ENCODE data around the gene PLEKHA7. TPM values are rescaled to one million over a fixed set of nuclear protein-coding genes. Genes with fewer than 3 reads are reported as not detected.
"Not testable (repeated sequence)": the region's sequence is repeated elsewhere in the genome, so short reads cannot be mapped to it uniquely, and the experiment has no call there.

PLEKHA7 gene
- total RNA-seq, 2 experiments from 2014 or later: 1.9 to 2.5 TPM

DNA sequence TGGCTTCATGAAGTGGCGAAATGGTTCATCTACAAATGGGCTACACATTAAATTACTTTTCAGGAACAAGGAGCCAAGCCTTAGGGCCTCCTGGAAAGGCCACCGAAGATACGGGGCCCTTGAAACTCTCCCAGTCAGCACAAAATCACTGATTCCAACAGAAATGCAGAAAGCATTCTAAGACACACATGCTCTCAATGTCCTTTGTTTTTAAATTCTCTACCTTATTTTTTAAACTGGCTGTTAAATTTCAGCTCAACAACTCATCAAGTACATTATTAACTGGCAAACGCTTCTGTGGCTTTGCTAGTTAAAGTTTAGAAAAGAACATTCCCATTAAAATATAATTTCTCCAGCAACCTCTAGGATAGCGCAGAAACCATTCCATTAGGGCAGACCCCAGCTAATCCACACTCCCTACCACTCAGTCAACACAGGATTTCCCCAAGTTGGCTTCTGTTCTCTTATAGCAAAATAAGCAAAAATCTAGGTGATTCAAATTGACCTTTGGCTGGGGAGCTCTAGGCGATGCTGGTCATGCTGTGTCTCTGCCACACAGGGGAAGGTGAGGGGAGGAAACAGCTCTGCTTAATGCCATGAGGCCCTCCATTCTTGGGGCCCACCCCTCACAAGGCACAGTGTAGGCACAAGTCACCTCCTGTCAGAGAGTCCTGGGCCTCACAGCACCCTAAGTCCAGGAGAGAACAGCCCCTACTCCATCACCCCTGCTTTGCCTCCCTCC is 47.1 kb downstream of the PLEKHA7 start:
- Mint-ChIP-seq H3K4me1 (ENCODE audit: low read depth) (peaks cover 5% of the 10 kb centered on the region), H3K36me3 (ENCODE audit: low read depth) (no peaks in the 10 kb centered on the region), H3K4me3 (no peak overlapping the region), H3K9me3 (no peaks in the 10 kb centered on the region), H3K27ac (no peak overlapping the region), H3K27me3 (ENCODE audit: low read depth) (no peaks in the 10 kb centered on the region)
- intact Hi-C loops (cut with micrococcal nuclease): no loop called here
- DNase-seq: no peak
- CTCF ChIA-PET: interaction anchor here (0.6 to 1.4 kb wide), 3 partner anchors 30 to 146 kb away, joined by 3 to 5 read pairs (median 3); no protein-coding TSS in a partner anchor

DNA sequence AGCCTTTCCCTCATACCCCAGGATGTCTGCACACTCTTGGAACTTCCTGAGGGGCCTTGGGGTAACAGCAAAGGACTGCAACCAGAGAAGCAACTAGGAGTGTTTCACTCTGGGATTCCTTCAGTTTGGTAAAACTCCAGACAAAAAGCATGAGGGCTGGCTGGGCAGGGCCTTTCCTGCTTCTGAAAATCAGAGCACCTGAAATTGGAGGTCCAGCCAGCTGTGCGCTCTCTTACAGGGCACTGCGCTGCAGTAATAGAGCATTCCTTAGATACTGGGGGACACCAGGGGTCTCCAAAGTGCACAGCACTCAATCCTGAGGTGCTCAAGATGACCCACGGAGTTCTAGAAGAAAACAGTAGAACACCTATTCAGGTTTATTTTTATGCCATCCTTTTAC is 49.7 kb downstream of the PLEKHA7 start:
- CTCF ChIA-PET: no interaction called here
- peaks cover 5% of the 10 kb centered on the region for H3K4me1 Mint-ChIP-seq (ENCODE audit: low read depth)
- H3K4me3 Mint-ChIP-seq: no peak overlapping the region
- H3K27me3 Mint-ChIP-seq (ENCODE audit: low read depth): no peaks in the 10 kb centered on the region
- intact Hi-C loops (cut with micrococcal nuclease): no loop called here
- DNase-seq: no peak
- H3K36me3 Mint-ChIP-seq (ENCODE audit: low read depth): no peaks in the 10 kb centered on the region
- H3K27ac Mint-ChIP-seq: no peak overlapping the region
- H3K9me3 Mint-ChIP-seq: no peaks in the 10 kb centered on the region

DNA sequence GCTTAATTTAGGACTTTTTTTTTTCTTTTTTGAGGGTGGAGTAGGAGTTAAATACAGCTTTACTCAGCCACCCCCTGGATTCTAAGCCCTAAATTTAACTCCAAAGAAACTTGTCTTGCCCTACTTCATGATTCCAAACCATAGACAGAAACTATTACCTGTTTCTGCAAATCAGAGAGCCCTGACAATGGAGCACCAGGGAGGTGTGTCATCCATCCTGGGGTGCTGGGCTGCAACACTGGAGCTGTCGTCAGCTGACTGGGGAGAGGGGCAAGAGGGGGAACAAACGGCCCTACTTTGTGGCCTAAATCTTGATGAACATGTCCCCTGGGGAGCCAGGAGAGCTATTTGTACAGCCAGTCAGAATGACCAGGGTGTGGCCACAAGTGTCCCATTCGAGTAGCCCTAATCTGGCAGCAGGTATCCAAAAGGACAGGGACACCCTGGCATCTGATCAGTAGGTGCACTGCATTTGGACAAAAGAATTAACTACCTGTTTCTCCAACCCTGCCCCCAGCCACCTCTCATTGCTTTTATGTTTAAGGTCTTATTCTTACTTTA is 50.8 kb downstream of the PLEKHA7 start:
- Mint-ChIP-seq H3K27ac (no peak overlapping the region), H3K4me3 (no peak overlapping the region), H3K27me3 (ENCODE audit: low read depth) (no peaks in the 10 kb centered on the region), H3K4me1 (ENCODE audit: low read depth) (no peaks in the 10 kb centered on the region), H3K36me3 (ENCODE audit: low read depth) (no peaks in the 10 kb centered on the region), H3K9me3 (no peaks in the 10 kb centered on the region)
- CTCF ChIA-PET: interaction anchor here (0.6 kb wide), 1 partner anchor 12 kb away, joined by 7 read pairs; no protein-coding TSS in a partner anchor
- intact Hi-C loops (cut with micrococcal nuclease): no loop called here
- no peak for DNase-seq

DNA sequence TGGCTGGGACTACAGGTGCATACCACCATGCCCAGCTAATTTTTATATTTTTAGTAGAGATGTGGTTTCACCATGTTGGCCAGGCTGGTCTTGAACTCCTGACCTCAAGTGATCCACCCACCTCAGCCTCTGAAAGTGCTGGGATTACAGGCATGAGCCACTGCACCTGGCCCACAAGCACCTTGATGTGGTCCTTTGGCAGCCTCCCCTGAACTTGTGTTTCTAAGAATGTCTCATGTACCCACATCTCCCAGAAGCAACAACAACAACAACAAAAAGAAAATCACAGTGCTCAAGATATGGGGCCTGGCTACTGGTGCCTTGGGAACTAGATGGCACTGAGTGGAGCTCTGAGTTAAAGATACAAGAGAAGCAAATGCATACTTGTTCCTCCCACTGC is 51.6 kb downstream of the PLEKHA7 start:
- DNase-seq; H3K4me3 Mint-ChIP-seq; H3K27ac Mint-ChIP-seq; H3K9me3 Mint-ChIP-seq; H3K36me3 Mint-ChIP-seq (ENCODE audit: low read depth); intact Hi-C loops (cut with micrococcal nuclease); H3K4me1 Mint-ChIP-seq (ENCODE audit: low read depth); H3K27me3 Mint-ChIP-seq (ENCODE audit: low read depth): not testable (repeated sequence)
- CTCF ChIA-PET: interaction anchor here (0.6 kb wide), 1 partner anchor 13 kb away, joined by 7 read pairs; no protein-coding TSS in a partner anchor

DNA sequence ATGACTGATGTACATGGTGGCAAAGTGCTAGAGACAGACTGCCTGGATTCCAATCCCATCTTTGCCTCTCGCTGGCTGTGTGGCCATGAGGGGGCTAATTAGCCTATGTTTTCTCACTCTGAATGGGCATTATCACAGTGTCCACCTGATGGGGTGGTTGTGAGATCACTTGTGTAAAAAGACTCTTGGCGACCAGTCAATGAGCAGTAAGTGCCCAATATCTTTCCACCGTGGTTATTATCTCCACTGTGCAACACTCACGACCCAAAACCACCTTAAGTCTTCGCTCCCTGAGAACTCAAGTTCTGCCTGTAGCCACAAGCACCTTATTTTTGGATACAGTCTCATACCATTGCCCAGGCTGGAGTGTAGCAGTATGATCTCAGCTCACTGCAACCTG is 52.1 kb downstream of the PLEKHA7 start:
- no peaks in the 10 kb centered on the region for H3K4me1 Mint-ChIP-seq (ENCODE audit: low read depth)
- H3K4me3 Mint-ChIP-seq: no peak overlapping the region
- no peaks in the 10 kb centered on the region for H3K27me3 Mint-ChIP-seq (ENCODE audit: low read depth)
- no peak for DNase-seq
- H3K27ac Mint-ChIP-seq: no peak overlapping the region
- intact Hi-C loops (cut with micrococcal nuclease): no loop called here
- CTCF ChIA-PET: no interaction called here
- H3K36me3 Mint-ChIP-seq (ENCODE audit: low read depth): no peaks in the 10 kb centered on the region
- H3K9me3 Mint-ChIP-seq: no peaks in the 10 kb centered on the region

DNA sequence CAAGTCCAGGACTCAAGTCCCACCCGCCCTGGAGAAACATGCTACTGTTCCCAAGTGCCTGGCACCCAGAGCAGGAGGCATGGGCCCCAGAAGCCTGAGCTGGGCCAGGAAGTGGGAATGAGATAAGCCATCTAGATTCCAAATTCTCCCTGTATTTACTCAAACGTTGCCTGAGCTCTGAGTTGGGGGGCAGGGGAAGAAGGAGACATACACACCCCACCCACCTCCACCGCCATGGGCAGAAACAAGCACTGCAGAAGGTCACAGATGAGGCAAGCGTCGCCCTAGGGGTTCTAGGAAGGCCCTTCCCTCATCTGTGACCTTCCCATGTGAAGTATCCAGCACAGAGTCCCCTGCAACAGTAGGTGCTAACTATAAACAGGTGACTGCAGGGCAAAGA is 54.0 kb downstream of the PLEKHA7 start:
- Mint-ChIP-seq H3K27ac (no peak overlapping the region), H3K4me3 (no peak overlapping the region), H3K36me3 (ENCODE audit: low read depth) (no peaks in the 10 kb centered on the region), H3K4me1 (ENCODE audit: low read depth) (no peaks in the 10 kb centered on the region), H3K27me3 (ENCODE audit: low read depth) (no peaks in the 10 kb centered on the region), H3K9me3 (no peaks in the 10 kb centered on the region)
- CTCF ChIA-PET: interaction anchor here (0.6 kb wide), 1 partner anchor 158 kb away, joined by 3 read pairs; no protein-coding TSS in a partner anchor
- DNase-seq: no peak
- intact Hi-C loops (cut with micrococcal nuclease): no loop called here

DNA sequence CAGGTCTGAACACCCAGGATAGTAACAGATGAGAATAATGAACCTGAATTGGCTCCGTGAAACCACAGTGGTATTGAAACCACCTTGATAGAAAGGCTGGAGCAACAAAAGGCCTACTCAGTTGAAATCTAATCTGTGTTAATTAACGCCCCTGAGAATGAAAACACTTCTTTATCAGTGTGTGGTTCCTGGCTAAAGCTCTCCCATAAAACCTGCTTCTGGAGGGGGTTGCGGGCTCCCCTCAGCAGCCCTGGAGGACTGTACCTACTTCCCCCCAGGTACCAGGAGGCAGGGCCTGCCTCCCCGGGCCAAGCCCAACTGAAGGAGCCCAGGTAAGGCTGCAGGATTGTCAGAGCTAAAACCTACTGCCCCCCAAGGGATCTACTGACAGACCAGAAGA is 54.6 kb downstream of the PLEKHA7 start:
- Mint-ChIP-seq H3K36me3 (ENCODE audit: low read depth) (no peaks in the 10 kb centered on the region), H3K4me3 (no peak overlapping the region), H3K27ac (no peak overlapping the region), H3K27me3 (ENCODE audit: low read depth) (no peaks in the 10 kb centered on the region), H3K4me1 (ENCODE audit: low read depth) (no peaks in the 10 kb centered on the region), H3K9me3 (no peaks in the 10 kb centered on the region)
- intact Hi-C loops (cut with micrococcal nuclease): no loop called here
- CTCF ChIA-PET: interaction anchor here (0.6 kb wide), 1 partner anchor 25 kb away, joined by 3 read pairs; no protein-coding TSS in a partner anchor
- DNase-seq: no peak

DNA sequence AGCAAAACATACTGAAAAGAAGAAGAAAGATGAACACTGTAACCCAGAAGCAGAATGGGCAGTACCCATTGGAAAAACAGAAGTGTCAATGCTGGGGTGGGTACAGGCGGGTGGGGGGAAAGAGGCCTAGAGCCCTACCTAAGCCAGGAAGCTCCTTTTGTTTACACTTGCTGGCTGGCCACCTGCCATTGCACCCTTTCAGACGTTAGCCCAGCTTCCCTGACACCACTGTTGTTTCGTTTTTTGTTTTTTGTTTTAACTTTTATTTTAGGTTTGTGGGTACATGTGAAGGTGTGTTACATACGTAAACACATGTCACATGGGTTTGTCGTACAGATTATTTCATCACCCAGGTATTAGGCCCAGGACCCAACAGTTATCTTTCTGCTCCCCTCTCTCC is 55.4 kb downstream of the PLEKHA7 start:
- Mint-ChIP-seq H3K27me3 (ENCODE audit: low read depth) (no peaks in the 10 kb centered on the region), H3K4me1 (ENCODE audit: low read depth) (no peaks in the 10 kb centered on the region), H3K4me3 (no peak overlapping the region), H3K27ac (no peak overlapping the region), H3K9me3 (no peaks in the 10 kb centered on the region), H3K36me3 (ENCODE audit: low read depth) (no peaks in the 10 kb centered on the region)
- CTCF ChIA-PET: interaction anchor here (1.0 kb wide), 1 partner anchor 104 kb away, joined by 4 read pairs; no protein-coding TSS in a partner anchor
- intact Hi-C loops (cut with micrococcal nuclease): no loop called here
- DNase-seq: no peak

DNA sequence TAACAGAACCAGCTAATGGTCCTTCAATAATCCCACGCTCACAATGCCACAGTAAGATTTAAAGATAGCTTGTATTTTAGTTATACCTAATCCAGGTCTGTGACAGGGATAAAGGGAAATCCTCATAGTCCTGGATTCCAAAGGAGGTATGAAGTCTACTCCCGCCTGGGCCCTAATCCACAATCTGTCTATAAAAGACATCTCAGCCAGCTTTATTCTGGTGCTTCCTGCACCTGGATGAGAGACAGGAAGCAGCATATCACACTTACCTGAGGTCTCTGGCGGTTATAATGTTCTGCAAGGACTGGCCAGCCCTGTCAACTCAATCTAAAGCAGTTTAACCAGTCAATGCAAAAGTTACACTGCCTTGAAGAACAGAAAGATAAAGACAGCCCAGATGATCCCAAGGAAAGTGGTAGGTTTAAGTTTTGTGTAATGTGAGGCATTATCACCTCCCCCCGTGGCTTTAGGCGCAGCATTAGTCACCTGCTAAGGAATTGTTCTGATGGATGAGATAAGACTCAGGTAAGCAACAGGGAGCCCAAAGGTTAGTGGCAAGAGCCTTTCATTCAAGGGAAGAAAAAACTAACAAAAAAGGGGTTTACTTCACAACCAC is 57.6 kb downstream of the PLEKHA7 start:
- Mint-ChIP-seq H3K4me1 (ENCODE audit: low read depth) (no peaks in the 10 kb centered on the region), H3K27me3 (ENCODE audit: low read depth) (no peaks in the 10 kb centered on the region), H3K36me3 (ENCODE audit: low read depth) (no peaks in the 10 kb centered on the region), H3K4me3 (no peak overlapping the region), H3K9me3 (no peaks in the 10 kb centered on the region), H3K27ac (no peak overlapping the region)
- CTCF ChIA-PET: no interaction called here
- intact Hi-C loops (cut with micrococcal nuclease): no loop called here
- no peak for DNase-seq

DNA sequence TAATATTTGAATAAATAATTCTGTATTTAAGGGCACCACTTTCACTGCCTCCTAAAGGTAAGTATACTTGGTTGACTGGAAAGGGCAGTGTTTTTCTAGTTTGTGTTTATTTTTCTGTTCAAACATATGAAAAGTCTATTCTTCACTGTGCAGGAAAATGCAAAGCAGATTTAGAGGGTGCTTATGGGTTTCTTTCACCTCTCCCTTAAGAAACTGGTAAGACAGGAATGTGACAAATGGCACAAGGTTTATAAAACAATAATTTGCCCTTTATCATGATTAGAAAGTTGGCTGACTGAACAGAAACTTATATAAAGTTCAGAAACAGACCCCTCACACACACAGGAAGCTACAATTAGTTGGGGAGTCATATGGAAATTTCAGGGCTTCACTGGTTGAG is 60.6 kb downstream of the PLEKHA7 start:
- Mint-ChIP-seq H3K4me3 (no peak overlapping the region), H3K27ac (no peak overlapping the region), H3K36me3 (ENCODE audit: low read depth) (no peaks in the 10 kb centered on the region), H3K4me1 (ENCODE audit: low read depth) (no peaks in the 10 kb centered on the region), H3K27me3 (ENCODE audit: low read depth) (no peaks in the 10 kb centered on the region), H3K9me3 (no peaks in the 10 kb centered on the region)
- DNase-seq: no peak
- intact Hi-C loops (cut with micrococcal nuclease): no loop called here
- CTCF ChIA-PET: interaction anchor here (0.6 kb wide), 1 partner anchor 19 kb away, joined by 3 read pairs; no protein-coding TSS in a partner anchor

DNA sequence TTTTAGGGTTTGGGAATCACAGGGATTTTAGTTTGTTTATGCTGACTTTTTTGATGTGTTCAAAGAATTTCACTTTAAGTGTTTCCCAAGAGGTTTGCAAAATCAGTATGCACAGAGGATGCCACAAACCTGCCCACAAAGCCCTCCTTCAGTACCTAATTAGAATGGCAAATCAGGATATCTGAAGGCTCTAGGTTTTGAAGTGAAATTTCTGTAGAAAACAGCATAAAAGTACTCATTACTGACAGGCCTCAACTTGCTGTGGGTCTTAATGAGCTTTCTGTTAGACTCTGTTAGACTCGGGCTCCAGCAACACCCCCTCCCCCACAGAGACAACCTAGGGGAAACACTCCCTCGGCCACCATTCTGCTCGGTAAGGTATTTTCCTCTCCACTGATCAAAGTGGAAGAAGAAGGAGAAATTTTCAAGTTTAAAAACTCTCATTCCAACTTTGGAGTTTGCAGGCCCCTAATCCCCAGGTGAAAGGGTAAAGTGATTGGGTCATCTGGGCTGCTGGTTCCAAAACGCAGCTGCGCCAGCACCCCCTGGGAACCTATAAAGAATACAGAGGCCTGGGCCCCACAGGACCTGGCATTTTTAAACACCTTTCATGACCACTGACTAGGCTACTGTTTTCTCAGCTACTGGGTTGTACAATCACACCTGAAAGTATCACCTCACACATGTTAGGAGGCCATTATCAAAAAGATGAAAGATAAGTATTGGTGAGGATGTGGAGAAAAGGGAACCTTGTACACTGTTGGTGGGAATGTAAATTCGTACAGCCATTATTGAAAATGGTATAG is 67.5 kb downstream of the PLEKHA7 start:
- Mint-ChIP-seq H3K9me3 (no peaks in the 10 kb centered on the region), H3K4me1 (ENCODE audit: low read depth) (peaks cover 3% of the 10 kb centered on the region), H3K27ac (no peak overlapping the region), H3K27me3 (ENCODE audit: low read depth) (no peaks in the 10 kb centered on the region), H3K4me3 (no peak overlapping the region), H3K36me3 (ENCODE audit: low read depth) (no peaks in the 10 kb centered on the region)
- peak; percentile 28 for DNase-seq
- intact Hi-C loops (cut with micrococcal nuclease): loop anchor here (1.0 to 5.0 kb wide), 5 partner anchors 40 to 556 kb away; partner anchors contain the start of gene RPS13
- CTCF ChIA-PET: interaction anchor here (0.6 to 4.1 kb wide), 4 partner anchors 45 to 161 kb away, joined by 3 to 23 read pairs (median 6); no protein-coding TSS in a partner anchor

Data from activated naive CD4-positive, alpha-beta T cell treated with anti-CD3 and anti-CD28 coated beads for 36 hours (primary cell).